ENCODE data around the gene CASKIN1. TPM values are rescaled to one million over a fixed set of nuclear protein-coding genes. Genes with fewer than 3 reads are reported as not detected.
A peak's percentile ranks its signal among the peaks of the same experiment; 100 is the strongest.

CASKIN1 gene
- total and polyA plus RNA-seq, 2 of the 8 experiments (the other 6 are each of a cell fraction or from before 2014, with no cell fraction given), result 1.2 to 6.4 TPM

- H2AFZ ChIP-seq (ENCODE audit: low read length), result no peak within 1 kb of the TSS
- H2BK120ac ChIP-seq (replicated peaks; ENCODE audit: low read depth, low read length), result no peak within 1 kb of the TSS
- H3K14ac ChIP-seq (ENCODE audit: insufficient read length), result no peak within 1 kb of the TSS
- H3K9me3 ChIP-seq (ENCODE audit: insufficient read depth in 2 of 2, low read depth in 1 of 2, low read length in 1 of 2), result no peaks in the 10 kb centered on the region
- no peak within 1 kb of the TSS for H2BK12ac ChIP-seq (ENCODE audit: low read depth, low read length)
- ChIA-PET CTCF (ENCODE audit: partially characterized antibody) (interaction anchor here (0.6 to 3.2 kb wide), 4 partner anchors 16 to 1872 kb away, joined by 3 to 20 read pairs (median 4); no protein-coding TSS in a partner anchor), POLR2A (ENCODE audit: partially characterized antibody) (interaction anchor here (0.6 to 15.1 kb wide), 22 partner anchors 11 to 259 kb away, joined by 3 to 156 read pairs (median 4); partner anchors contain the start of genes CASKIN1, DNASE1L2, E4F1 and TRAF7)
- 78% methylated on average over 23 of the region's 24 CpGs; no CpG with 5 or more reads in 1 of the 2 experiments for WGBS, 2 experiments (ENCODE audit: extremely low coverage in 1 of 2, insufficient coverage in 1 of 2, insufficient read length in 1 of 2, insufficient replicate concordance in 2 of 2, low coverage in 1 of 2, low lambda C conversion rate in 2 of 2, missing lambda C conversion rate in 1 of 2)
- H3K36me3 ChIP-seq (ENCODE audit: control insufficient read depth in 2 of 4, insufficient read depth in 4 of 4, low read length in 3 of 4), result peaks cover 8 to 42% (median 19%) of the 10 kb centered on the region in 4 experiments; a peak in 6 of 8 replicates
- no peak within 1 kb of the TSS for H3K4me2 ChIP-seq (ENCODE audit: insufficient read depth in 1 of 2, low read depth in 2 of 2, low read length in 2 of 2)
- FAIRE-seq, result no peak
- DNase-seq (ENCODE audit: low read depth in 1 of 2, low spot score in 2 of 2), result no peak
- no peaks in the 10 kb centered on the region for H3K27me3 ChIP-seq (replicated peaks in 1 of 4; ENCODE audit: control insufficient read depth in 3 of 4, extremely low read depth in 1 of 4, insufficient read depth in 3 of 4, low read length in 3 of 4)
- H3K4me1 ChIP-seq (replicated peaks in 1 of 4; ENCODE audit: control insufficient read depth in 3 of 4, insufficient read depth in 4 of 4, low read length in 3 of 4), result peaks cover 0 to 24% (median 9%) of the 10 kb centered on the region in 4 experiments; a peak in 6 of 7 replicates
- no peak within 1 kb of the TSS for H3K4me3 ChIP-seq (ENCODE audit: extremely low read depth in 1 of 4, insufficient read depth in 2 of 4, low read depth in 3 of 4, low read length in 4 of 4)
- no peak within 1 kb of the TSS for H3K23ac ChIP-seq (ENCODE audit: insufficient read length)
- no peak within 1 kb of the TSS for H3K18ac ChIP-seq (ENCODE audit: extremely low read depth, low read length)
- TF ChIP-seq POLR2AphosphoS5 (IDR thresholded peaks at IDR 0.05; ENCODE audit: low read depth, low read length) (peak; percentile 21), POLR2A (IDR thresholded peaks at IDR 0.05; ENCODE audit: control extremely low read depth in 1 of 2, low read depth in 2 of 2, low read length in 2 of 2) (peak in 1 of 2 experiments; percentile 30; a peak in 1 of 3 replicates), KDM1A (IDR thresholded peaks at IDR 0.05; ENCODE audit: borderline replicate concordance, low read length) (no peak), ATF2 (IDR thresholded peaks at IDR 0.05; ENCODE audit: low read length) (0 out of 2 replicates have a peak, but pooled peaks have one; percentile 2), RAD21 (IDR thresholded peaks at IDR 0.05 in 1 of 2, conservative IDR thresholded peaks at IDR 0.05 in 1 of 2; ENCODE audit: low read depth in 2 of 2, low read length in 2 of 2) (no peak)
- no peak within 1 kb of the TSS for H2BK15ac ChIP-seq (ENCODE audit: low read length)
- no peak within 1 kb of the TSS for H2BK20ac ChIP-seq (ENCODE audit: low read length)
- peaks cover 8 to 42% of the 10 kb centered on the region in 2 experiments for H4K20me1 ChIP-seq (replicated peaks in 1 of 2; ENCODE audit: control insufficient read depth in 1 of 2, insufficient read depth in 2 of 2, low read length in 2 of 2)
- peaks cover 3 to 25% of the 10 kb centered on the region in 2 experiments; a peak in 3 of 4 replicates for H3K79me2 ChIP-seq (ENCODE audit: control insufficient read depth in 1 of 2, insufficient read depth in 2 of 2, low read length in 2 of 2)
- no peak within 1 kb of the TSS for H2BK5ac ChIP-seq (ENCODE audit: low read depth, low read length)
- no peak within 1 kb of the TSS for H3K56ac ChIP-seq (replicated peaks; ENCODE audit: insufficient read length, low read depth, low read length)
- no peak within 1 kb of the TSS for H4K5ac ChIP-seq (ENCODE audit: insufficient read length, low read depth, low read length)
- peaks cover 16% of the 10 kb centered on the region for H3K23me2 ChIP-seq (ENCODE audit: low read depth, low read length)
- H3K79me1 ChIP-seq (ENCODE audit: low read depth, low read length), result peaks cover 10% of the 10 kb centered on the region
- H4K91ac ChIP-seq (replicated peaks; ENCODE audit: insufficient read length, low read length), result no peak within 1 kb of the TSS
- H3K9ac ChIP-seq (replicated peaks in 1 of 4; ENCODE audit: extremely low read depth in 1 of 4, low read depth in 3 of 4, low read length in 3 of 4), result peak within 1 kb of the TSS in 1 of 4 experiments; percentile 27; a peak in 1 of 7 replicates
- no peak within 1 kb of the TSS for H2AK5ac ChIP-seq (ENCODE audit: low read depth, low read length)
- no peak within 1 kb of the TSS for H3K4ac ChIP-seq (replicated peaks; ENCODE audit: insufficient read length, low read depth, low read length)
- peak within 1 kb of the TSS; percentile 79 for H4K8ac ChIP-seq (ENCODE audit: extremely low read depth, insufficient read depth, low read length)
- no peak within 1 kb of the TSS for H3K27ac ChIP-seq (ENCODE audit: low read depth, low read length)
Observed at GRCh38 chr16:2210386-2211365, 14.3 kb upstream of the CASKIN1 start, which contains the start of gene BRICD5. Gene BRICD5, minus strand, starts transcription at chr16:2210863. Its CDS starts 30 bp downstream, at chr16:2210833.

Measured in H1 (cell line).